Common myeloid progenitor, CD34-positive (primary cell): ENCODE measurements around the gene DRD2.

ENCODE experiments used
- CTCF ChIA-PET: fragments of 350-600 bp; sonication (Branson Sonifier 250); formaldehyde crosslinking; loops from one replicate; lab custom pipeline; 2021; ENCODE audit warnings: antibody characterized with exemption; lab: Charles Lee
- POLR2A ChIA-PET: fragments of 350-600 bp; sonication (Branson Sonifier 250); formaldehyde crosslinking; loops from one replicate; lab custom pipeline; 2021; ENCODE audit warnings: antibody characterized with exemption; lab: Charles Lee
- DNase-seq, 3 donors: peaks; one replicate each; pipeline versions ENCODE4 v3.0.0 to v3.0.0-alpha.2; 2013
- H3K27ac ChIP-seq, 2 experiments: 1 replicate in 1 of 2; 2 replicates in 1 of 2; pipeline ENCODE4 v1.7.0; 2013; ENCODE audit warnings: inconsistent platforms in 2 of 2, low read length in 2 of 2, mild to moderate bottlenecking in 2 of 2, low read depth in 1 of 2, moderate library complexity in 1 of 2; ENCODE audit not compliant: severe bottlenecking in 2 of 2, insufficient read depth in 1 of 2, poor library complexity in 1 of 2
- H3K27me3 ChIP-seq, 5 experiments: replicated peaks in 2 of 5; 1 replicate in 3 of 5; 2 replicates in 2 of 5; pipeline versions ENCODE4 v1.6.1 to v1.7.0; 2013; ENCODE audit warnings: low read length in 4 of 5, mild to moderate bottlenecking in 2 of 5, moderate library complexity in 2 of 5, inconsistent platforms in 1 of 5; ENCODE audit not compliant: insufficient read depth in 5 of 5, control insufficient read depth in 4 of 5
- H3K36me3 ChIP-seq, 4 experiments: 1 replicate in 2 of 4; 2 replicates in 2 of 4; pipeline versions ENCODE4 v1.6.1 to v1.7.0; 2013; ENCODE audit warnings: low read length in 3 of 4, control low read depth in 1 of 4, mild to moderate bottlenecking in 1 of 4; ENCODE audit not compliant: control insufficient read depth in 4 of 4, insufficient read depth in 4 of 4
- H3K4me1 ChIP-seq, 4 experiments: 1 replicate in 3 of 4; 2 replicates in 1 of 4; pipeline versions ENCODE4 v1.6.1 to v1.7.1; 2013; ENCODE audit warnings: low read length in 3 of 4, mild to moderate bottlenecking in 3 of 4, control low read depth in 1 of 4, inconsistent platforms in 1 of 4, moderate library complexity in 1 of 4; ENCODE audit not compliant: control insufficient read depth in 4 of 4, insufficient read depth in 4 of 4; ENCODE audit errors: control extremely low read depth in 1 of 4
- H3K4me3 ChIP-seq, 7 experiments: 1 replicate in 4 of 7; 2 replicates in 3 of 7; pipeline versions ENCODE4 v1.5.1 to v1.7.0; 2013; ENCODE audit warnings: mild to moderate bottlenecking in 7 of 7, low read length in 6 of 7, moderate library complexity in 6 of 7, inconsistent platforms in 2 of 7, low read depth in 2 of 7, control low read depth in 1 of 7; ENCODE audit not compliant: insufficient read depth in 4 of 7, control insufficient read depth in 1 of 7; ENCODE audit errors: extremely low read depth in 1 of 7
- H3K9me3 ChIP-seq, 5 experiments: 1 replicate in 4 of 5; 2 replicates in 1 of 5; pipeline versions ENCODE4 v1.6.1 to v1.7.1; 2013; ENCODE audit warnings: low read length in 4 of 5, mild to moderate bottlenecking in 2 of 5, inconsistent platforms in 1 of 5, low read depth in 1 of 5, moderate library complexity in 1 of 5; ENCODE audit not compliant: control insufficient read depth in 4 of 5, insufficient read depth in 2 of 5; ENCODE audit errors: control extremely low read depth in 1 of 5
- WGBS: methylation state at CpG from one replicate; pipeline ENCODE4 v1.1.5; 2013; ENCODE audit not compliant: insufficient coverage; 5-methylcytosine and 5-hydroxymethylcytosine counted together

DRD2 gene

GRCh38 chr11:113461639-113462038, 13.6 kb downstream of the DRD2 start:
- H3K9me3 ChIP-seq: no peaks in the 10 kb centered on the region
- ChIA-PET POLR2A (no interaction called here), CTCF (no interaction called here)
- no peak for DNase-seq
- no peaks in the 10 kb centered on the region for H3K4me1 ChIP-seq
- H3K27ac ChIP-seq: no peak overlapping the region
- no peaks in the 10 kb centered on the region for H3K36me3 ChIP-seq
- peaks cover 0 to 34% (median 12%) of the 10 kb centered on the region in 5 experiments for H3K27me3 ChIP-seq
- H3K4me3 ChIP-seq: no peak overlapping the region
- 90% methylated on average over 2 of the region's 3 CpGs for WGBS

DNA sequence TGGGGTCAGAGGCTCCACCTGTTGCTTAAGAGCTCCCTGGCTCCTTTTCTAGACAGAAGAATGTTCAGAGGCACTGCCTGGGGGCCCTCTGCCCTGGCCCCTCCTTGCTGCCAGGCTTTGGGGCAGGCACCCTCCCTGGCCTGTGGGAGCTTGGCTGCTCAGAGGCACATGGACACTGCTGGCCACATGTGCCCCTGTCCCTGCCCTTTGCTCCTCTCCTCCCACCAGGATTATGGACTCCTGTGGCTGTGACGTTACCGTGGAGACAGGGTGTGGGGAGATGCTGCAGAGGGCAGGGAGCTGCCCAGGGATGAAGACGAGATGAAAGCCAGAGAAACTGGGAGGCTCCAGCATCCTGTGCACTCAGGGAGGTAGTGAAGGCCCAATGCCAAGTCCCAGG, 14.7 kb downstream of the DRD2 start:
- Histone ChIP-seq H3K4me3 (no peak overlapping the region), H3K4me1 (no peaks in the 10 kb centered on the region), H3K36me3 (no peaks in the 10 kb centered on the region), H3K27ac (no peak overlapping the region), H3K27me3 (peaks cover 0 to 36% (median 12%) of the 10 kb centered on the region in 5 experiments), H3K9me3 (no peaks in the 10 kb centered on the region)
- no peak for DNase-seq
- WGBS: 70% methylated on average over 1 of the region's 3 CpGs
- CTCF ChIA-PET: no interaction called here
- POLR2A ChIA-PET: no interaction called here

GRCh38 chr11:113458189-113458588, 17.0 kb downstream of the DRD2 start:
- H3K27ac ChIP-seq: no peak overlapping the region
- WGBS: no CpG with 5 or more reads among the region's 1 CpG
- ChIA-PET POLR2A (no interaction called here), CTCF (interaction anchor here (0.5 kb wide), 1 partner anchor 898 kb away, joined by 3 read pairs; no protein-coding TSS in a partner anchor)
- H3K4me1 ChIP-seq: no peaks in the 10 kb centered on the region
- no peak overlapping the region for H3K4me3 ChIP-seq
- peaks cover 0 to 29% (median 5%) of the 10 kb centered on the region in 5 experiments for H3K27me3 ChIP-seq
- no peaks in the 10 kb centered on the region for H3K36me3 ChIP-seq
- DNase-seq: no peak
- no peaks in the 10 kb centered on the region for H3K9me3 ChIP-seq

DNA sequence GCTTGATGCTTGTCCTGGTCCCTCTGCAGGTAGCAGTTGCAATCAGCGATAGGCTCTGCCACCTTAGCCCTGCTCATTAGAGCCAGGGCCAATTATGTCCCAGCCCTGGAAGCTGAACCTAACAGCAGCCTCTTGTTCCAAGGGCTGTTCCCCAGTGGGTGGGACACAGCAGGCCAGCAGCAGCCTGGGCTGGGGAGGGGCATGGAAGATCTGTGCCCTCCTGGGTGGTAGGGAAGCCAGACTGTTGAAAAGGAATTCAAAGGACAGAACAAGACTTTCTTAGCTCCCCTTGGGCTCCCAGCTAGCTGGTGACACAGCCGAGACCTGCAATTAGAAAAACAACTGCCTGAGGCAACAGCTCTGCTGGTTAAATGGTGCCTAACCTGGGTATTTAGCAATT, 17.4 kb downstream of the DRD2 start:
- peaks cover 0 to 29% (median 5%) of the 10 kb centered on the region in 5 experiments for H3K27me3 ChIP-seq
- 0% methylated on average over 1 of the region's 2 CpGs for WGBS
- no peak for DNase-seq
- H3K4me1 ChIP-seq: no peaks in the 10 kb centered on the region
- no peak overlapping the region for H3K4me3 ChIP-seq
- CTCF ChIA-PET: interaction anchor here (0.5 kb wide), 1 partner anchor 898 kb away, joined by 3 read pairs; no protein-coding TSS in a partner anchor
- H3K36me3 ChIP-seq: no peaks in the 10 kb centered on the region
- POLR2A ChIA-PET: no interaction called here
- no peak overlapping the region for H3K27ac ChIP-seq
- no peaks in the 10 kb centered on the region for H3K9me3 ChIP-seq

GRCh38 chr11:113454455-113454854, 20.7 kb downstream of the DRD2 start:
- Histone ChIP-seq H3K4me1 (no peaks in the 10 kb centered on the region), H3K27me3 (peaks cover 0 to 12% (median 8%) of the 10 kb centered on the region in 5 experiments), H3K27ac (no peak overlapping the region), H3K36me3 (no peaks in the 10 kb centered on the region), H3K9me3 (no peaks in the 10 kb centered on the region), H3K4me3 (no peak overlapping the region)
- no peak for DNase-seq
- WGBS: no CpG with 5 or more reads among the region's 2 CpGs
- ChIA-PET POLR2A (no interaction called here), CTCF (no interaction called here)

DNA sequence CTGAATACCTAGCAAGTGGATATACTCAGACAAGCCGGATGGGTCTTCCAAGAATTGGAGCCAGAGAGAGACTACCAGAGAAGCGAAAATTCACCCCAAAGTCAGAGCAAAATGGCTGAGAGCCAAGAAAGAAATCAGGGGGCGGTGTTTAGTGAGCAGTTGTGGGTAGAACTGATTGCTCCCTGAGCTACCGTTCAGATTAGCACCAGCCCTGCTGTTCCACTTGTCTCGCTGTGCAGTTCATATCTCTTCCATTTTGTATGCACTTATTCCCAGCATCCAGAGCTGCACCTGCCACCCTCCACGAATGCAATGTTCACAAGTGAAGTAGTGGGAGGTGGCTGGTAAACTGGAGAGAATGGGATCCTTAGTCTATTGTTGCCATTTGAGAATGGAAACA, 25.5 kb downstream of the DRD2 start:
- Histone ChIP-seq H3K36me3 (no peaks in the 10 kb centered on the region), H3K27me3 (peaks cover 0 to 25% (median 10%) of the 10 kb centered on the region in 5 experiments), H3K4me1 (no peaks in the 10 kb centered on the region), H3K27ac (no peak overlapping the region), H3K4me3 (no peak overlapping the region), H3K9me3 (no peaks in the 10 kb centered on the region)
- ChIA-PET CTCF (no interaction called here), POLR2A (no interaction called here)
- no peak for DNase-seq
- 93% methylated on average over 5 of the region's 6 CpGs for WGBS

DNA sequence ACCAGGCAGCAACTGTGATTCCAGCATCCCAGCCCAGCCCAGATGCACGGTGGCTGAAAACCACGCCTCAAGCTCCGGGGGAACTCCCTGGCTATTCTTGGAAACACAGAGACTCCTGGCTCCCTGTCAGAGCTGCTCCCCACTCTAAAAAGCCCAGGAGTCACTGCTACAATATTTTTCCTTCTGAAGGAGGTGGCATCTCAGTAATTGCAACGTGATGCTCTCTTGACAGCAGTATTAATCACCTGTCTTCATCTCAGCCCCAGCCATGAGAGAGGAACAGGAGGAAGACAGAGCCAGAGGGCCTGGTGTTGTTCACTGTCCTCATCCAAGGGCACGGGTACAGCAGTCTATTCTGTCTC, 26.9 kb downstream of the DRD2 start:
- ChIA-PET POLR2A (no interaction called here), CTCF (no interaction called here)
- no peak overlapping the region for H3K27ac ChIP-seq
- peaks cover 0 to 30% (median 10%) of the 10 kb centered on the region in 5 experiments for H3K27me3 ChIP-seq
- no peaks in the 10 kb centered on the region for H3K9me3 ChIP-seq
- no peak overlapping the region for H3K4me3 ChIP-seq
- no peaks in the 10 kb centered on the region for H3K36me3 ChIP-seq
- no peaks in the 10 kb centered on the region for H3K4me1 ChIP-seq
- WGBS: 87% methylated on average over 5 of the region's 5 CpGs
- DNase-seq: no peak
